HG03521 (cell line): Measurements from ENCODE around the gene EME2.
A peak's percentile ranks its signal among the peaks of the same experiment; 100 is the strongest.
"Not testable (repeated sequence)": the region's sequence is repeated elsewhere in the genome, so short reads cannot be mapped to it uniquely, and the experiment has no call there.

Experiments
- ATAC-seq: cut with Tn5 transposase; IDR thresholded peaks from one replicate; pipeline ENCODE4 v1.9.1; 2021; ENCODE audit warnings: mild to moderate bottlenecking, moderate library complexity; ENCODE audit not compliant: unreplicated experiment

The EME2 gene, protein sequence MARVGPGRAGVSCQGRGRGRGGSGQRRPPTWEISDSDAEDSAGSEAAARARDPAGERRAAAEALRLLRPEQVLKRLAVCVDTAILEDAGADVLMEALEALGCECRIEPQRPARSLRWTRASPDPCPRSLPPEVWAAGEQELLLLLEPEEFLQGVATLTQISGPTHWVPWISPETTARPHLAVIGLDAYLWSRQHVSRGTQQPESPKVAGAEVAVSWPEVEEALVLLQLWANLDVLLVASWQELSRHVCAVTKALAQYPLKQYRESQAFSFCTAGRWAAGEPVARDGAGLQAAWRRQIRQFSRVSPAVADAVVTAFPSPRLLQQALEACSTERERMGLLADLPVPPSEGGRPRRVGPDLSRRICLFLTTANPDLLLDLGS

DNA sequence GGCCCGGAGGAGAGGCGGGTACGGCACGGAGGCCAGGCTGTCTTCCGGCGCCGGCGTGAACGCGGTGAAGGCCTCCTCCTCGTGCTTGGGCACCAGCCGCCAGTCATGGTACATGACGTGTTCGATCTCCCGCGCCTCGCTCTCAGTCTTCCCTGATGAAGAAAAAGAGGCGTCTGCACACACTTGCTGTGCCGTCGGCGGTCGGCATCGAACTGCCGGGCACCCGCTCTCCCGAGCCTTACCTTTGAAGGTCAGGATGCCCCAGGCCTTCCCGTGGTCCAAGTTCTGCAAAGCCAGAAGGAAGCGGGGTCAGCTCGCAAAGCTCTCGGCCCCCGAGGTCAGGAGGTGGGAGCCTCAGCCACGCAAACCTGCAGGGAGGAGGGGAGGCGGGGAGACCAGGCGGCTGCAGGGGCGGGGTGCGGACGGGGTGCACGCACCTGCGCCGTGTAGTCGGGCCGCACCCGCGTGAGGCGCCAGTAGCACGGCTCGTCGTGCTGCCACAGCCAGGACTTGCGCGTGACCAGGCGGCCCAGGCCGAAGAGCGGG is at the start of gene EME2:
EME2 (plus strand) TSS at position 449 of the 546 bp plus-strand sequence. CDS start 418 bp downstream, outside the sequence.
- peak; percentile 2 for ATAC-seq

DNA sequence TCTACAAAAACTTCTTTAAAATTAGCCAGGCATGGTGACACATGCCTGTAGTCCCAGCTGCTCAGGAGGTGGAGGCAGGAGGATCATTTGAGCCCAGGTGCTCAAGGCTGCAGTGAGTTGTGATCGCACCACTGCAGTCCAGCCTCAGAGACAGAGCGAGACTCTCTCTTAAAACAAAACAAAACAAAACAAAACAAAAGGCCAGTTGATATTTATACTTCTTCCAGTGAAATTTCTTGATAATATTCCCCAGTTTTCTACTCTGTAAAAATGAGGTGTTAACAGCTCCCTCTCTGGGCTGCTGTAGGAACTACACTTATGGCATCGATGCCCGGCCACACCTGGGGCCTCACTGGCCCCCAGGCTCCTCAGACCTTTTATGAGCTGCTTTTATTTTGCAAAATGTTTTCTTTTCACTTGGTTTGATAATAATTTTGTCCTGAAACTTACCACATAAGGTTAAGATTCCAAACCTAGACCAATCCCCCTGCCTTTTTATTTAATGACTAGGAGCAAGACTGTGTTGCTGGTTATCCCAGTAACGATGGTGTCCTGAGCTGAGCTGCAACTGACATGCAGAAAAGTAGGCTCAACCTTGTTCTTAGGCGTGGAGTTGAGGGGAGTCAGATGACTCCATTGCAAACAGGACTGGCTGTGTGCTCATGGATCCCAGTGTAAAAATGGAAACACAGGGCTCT is 49.0 kb upstream of the EME2 start:
- no peak for ATAC-seq

DNA sequence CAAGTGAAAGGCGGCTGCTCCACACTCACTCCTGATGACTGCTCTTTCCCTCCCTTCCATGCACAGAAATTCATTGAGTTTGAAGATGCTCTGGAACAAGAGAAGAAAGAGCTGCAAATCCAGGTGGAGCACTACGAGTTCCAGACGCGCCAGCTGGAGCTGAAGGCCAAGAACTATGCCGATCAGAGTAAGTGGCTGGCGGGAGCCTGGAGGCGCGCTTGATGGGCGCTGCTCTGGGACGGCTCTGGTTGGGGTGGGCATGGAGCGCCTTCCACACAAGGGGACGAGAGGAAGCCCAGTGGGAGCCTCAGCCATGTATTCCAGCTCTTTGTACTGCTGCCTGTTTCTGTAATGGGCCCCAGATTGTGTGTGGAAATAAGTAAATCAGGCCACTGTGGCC is 48.1 kb upstream of the EME2 start:
- no peak for ATAC-seq

DNA sequence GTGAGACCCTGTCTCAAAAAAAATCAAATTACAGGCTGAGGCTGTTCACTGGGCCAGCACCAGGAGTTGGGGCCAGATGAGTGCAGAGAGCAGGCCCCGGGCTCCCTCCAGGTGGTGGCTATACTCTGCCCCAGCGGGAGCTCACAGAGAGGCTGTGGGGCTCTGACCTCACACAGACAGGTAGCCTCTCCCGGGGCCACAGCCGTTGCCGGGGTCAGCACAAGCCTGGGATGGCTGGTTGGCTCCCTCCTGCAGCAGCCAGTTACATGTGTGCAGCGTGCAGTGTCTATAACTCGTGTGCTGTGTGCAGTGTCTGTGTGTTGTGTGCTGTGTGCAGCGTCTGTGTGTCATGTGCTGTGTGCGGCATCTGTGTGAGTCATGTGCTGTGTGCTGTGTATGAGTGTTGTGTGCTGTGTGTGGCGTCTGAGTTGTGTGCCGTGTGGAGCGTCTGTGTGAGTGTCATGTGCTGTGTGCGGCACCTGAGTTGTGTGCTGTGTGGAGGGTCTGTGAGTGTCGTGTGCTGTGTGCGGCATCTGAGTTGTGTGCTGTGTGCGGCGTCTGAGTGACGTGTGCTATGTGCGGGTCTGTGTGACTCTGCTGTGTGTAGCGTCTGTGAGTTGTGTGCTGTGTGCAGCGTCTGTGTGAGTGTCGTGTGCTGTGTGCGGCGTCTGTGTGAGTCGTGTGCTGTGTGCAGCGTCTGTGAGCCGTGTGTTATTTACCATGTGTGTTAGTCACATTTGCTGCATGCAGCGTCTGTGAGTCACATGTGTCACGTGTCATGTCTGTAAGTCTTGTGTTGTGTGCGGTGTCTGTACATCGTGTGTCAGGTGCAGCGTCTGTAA is 45.7 kb upstream of the EME2 start:
- ATAC-seq = no peak

DNA sequence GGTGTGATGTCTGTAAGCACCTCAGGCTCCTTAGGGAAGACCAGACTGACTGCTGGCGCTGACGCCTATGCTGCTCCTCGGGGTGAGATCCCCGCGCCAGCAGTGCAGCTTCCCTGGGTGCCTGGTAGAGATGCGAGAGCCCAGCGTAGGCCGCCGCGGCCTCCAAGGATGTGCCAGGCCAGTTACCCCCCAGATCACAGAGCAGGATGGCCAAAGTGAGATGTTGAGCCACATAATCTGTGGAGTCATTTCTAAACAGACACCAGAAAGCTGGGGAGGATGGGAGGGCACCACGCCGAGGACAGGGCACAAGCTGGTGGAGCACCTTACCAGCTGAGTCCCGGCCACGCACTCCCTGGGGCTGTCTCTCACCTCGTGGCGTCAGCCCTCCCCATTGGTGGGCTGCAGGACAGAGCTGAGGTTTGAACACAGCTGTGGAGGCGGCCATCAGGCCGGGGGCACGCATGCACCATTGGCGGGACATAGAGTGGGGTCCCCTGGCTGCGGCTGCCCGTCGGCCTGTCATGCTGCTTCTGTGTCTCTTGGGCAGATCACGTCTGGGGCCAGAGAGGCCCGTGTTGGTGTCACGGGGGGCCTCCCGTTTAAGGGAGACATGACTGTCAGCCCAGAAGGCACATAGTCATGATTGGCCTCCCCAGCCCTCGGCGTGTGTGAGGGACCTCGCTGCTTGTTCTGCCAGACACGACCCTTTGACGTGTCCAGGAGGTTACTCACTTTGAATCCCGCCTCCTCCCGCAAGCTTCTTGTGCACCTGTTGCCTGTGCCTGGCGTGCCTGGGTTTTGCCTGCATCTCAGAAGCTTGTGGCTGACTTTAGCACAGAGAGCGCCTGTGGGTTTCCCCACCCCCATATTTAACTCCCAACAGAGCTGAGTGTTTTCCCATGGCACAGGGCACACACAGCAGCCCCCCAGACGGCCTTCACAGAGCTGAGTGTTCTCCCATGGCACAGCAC is 44.7 kb upstream of the EME2 start:
- no peak for ATAC-seq

DNA sequence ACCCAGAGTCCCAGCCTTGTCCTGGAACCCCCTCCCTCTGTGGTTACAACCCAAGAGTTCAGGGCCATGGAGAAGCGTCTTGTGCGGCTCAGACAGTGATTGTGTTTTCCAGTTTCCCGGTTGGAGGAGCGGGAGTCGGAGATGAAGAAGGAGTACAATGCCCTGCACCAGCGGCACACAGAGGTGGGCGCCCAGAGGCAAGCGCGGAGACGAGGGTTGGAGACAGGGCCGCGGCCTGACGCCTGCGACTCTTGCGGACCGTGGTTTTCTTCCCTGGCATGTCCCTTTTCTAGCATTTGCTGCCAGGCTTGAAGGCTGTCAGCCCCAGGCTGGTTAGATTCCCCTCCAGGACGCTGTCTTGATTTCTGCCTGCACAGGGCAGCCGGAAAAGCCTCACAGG is 43.6 kb upstream of the EME2 start:
- ATAC-seq = no peak

DNA sequence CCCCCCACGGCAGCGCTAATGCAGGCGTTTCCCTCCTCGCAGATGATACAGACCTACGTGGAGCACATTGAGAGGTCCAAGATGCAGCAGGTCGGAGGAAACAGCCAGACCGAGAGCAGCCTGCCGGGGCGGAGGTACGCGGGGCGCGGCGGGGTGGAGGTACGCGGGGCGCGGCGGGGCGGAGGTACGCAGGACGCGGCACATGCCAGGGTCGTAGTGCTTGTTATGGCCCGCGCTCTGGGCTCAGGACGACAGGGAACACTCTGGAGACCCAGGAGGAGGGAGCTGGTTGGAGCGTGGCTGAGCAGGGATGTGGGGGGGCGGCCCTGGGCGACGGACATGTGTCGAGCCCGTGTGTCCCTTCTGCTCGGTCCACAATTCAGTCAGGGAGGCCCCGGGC is 43.2 kb upstream of the EME2 start:
- no peak for ATAC-seq

DNA sequence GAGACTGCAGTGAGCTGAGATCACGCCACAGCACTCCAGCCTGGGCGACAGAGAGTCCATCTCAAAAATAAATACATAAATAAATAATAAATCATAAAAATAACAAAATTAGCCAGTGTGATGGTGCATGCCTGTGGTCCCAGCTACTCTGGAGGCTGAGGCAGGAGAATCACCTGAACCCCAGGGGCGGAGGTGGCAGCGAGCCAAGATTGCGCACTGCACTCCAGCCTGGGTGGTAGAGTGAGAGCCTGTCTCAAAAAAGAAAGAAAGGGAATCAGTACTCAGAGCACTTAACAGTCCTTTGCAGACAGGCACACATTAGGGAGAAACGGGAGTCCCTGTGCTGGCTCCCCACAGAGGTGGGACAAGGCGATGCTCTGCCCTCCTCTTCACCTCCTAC is 41.5 kb upstream of the EME2 start:
- ATAC-seq = no peak

DNA sequence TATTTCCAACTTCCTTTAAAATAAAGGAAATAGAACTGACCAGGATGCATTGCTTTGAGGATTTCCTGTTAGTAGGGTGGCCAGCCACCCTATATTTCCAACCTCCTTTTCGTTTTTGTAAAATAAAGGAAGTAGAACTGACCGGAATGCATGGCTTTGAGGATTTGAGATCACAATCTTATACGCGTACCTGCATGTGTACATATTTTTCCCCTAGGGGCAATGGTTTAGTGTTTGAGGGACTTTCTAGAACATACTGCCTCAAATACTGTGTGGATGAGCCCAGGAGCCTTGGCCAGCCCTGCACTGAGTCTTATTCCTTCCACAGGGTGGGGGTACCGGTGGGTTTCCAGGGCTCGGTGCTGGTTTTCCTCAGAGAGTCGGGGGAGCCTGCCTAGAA is 41.0 kb upstream of the EME2 start:
- no peak for ATAC-seq

DNA sequence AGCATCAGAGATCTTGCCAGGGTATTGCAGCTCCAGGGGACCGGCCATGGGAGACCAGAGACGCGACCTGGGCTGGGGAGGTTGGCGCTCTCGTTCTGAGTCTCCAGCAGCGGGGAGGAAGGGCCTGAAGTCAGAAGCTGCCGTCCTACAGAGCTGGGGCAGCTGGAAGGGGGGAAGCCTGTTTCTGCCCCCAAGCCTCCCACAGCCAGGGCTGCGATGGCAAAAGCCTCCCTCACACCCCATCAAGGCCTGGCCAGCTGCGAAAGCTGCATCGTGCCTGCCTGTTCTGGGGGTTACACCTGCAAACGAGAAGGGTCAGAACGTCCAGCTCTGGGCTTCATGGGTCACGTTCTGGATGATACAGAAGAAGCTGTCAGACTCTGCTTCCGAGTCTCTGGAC is 40.5 kb upstream of the EME2 start:
- no peak for ATAC-seq

DNA sequence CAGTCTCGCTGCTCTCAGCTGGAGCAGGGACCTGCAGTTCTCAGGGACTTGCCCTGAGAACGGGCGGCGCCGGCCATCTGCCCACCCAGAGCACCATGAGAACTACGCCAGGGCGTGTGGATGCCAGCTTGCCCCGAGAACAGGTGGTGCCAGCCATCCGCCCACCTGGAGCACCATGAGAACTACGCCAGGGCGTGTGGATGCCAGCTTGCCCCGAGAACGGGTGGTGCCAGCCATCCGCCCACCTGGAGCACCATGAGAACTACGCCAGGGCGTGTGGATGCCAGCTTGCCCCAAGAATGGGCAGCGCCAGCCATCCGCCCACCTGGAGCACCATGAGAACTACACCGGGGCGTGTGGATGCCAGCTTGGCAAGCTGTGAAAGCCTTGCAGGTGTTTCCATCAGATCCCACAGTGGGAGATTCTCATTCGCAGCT is 40.0 kb upstream of the EME2 start:
- ATAC-seq = not testable (repeated sequence)

DNA sequence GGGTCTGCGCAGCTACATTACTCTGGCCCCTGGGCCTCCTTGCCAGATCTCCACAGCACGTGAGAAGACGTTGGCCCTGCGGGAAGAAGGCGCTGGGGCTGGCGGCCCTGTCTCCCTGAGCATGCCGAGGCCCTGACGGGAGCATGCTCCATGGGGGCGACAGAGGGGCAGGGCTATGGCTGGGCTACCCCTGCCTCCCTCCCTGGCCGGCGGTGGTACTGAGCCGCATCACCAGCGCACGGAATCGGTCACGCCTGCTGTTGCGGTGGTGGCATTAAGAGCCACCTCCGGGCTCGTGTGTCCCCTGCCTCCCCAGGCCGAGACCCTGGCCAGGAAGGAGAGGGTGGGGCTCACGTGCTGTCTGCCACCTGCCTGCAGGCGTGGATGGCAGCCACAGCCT is 38.5 kb upstream of the EME2 start:
- no peak for ATAC-seq

DNA sequence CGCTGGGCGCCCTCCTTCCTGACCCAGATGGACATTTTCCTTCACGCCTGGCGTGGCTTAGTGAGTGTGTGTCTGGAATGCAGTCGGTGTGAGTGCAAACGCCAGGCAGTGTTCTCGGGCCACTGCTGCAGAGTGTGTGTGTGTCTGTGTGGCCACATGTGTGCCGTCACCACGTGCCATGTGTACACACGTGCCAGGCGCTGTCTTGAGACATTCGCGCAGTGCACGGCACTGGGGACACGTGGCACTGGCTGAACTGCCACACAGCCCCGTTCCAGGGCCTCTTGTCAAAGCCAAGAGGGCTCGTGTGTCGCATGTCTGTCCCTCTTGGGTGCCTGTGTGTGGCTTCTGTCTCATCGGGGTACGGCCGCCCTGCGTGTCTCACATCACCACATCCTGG is 37.8 kb upstream of the EME2 start:
- ATAC-seq = no peak

DNA sequence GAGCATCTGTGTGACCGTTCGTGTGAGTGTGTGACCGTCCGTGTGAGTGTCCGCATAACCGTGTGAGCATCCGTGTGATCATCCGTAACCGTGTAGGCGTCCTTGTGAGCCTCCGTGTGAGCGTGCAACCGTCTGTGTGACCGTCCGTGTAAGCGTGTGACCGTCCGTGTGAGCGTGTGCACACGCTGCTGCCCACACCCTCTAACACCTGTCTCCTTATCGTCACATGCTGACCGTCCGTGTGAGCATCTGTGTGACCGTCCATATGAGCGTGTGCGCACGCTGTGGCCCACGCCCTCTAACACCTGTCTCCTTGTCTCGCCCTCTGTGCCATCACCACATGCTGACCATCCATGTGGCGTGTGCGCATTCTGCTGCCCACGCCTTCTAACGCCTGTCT is 32.4 kb upstream of the EME2 start:
- no peak for ATAC-seq

DNA sequence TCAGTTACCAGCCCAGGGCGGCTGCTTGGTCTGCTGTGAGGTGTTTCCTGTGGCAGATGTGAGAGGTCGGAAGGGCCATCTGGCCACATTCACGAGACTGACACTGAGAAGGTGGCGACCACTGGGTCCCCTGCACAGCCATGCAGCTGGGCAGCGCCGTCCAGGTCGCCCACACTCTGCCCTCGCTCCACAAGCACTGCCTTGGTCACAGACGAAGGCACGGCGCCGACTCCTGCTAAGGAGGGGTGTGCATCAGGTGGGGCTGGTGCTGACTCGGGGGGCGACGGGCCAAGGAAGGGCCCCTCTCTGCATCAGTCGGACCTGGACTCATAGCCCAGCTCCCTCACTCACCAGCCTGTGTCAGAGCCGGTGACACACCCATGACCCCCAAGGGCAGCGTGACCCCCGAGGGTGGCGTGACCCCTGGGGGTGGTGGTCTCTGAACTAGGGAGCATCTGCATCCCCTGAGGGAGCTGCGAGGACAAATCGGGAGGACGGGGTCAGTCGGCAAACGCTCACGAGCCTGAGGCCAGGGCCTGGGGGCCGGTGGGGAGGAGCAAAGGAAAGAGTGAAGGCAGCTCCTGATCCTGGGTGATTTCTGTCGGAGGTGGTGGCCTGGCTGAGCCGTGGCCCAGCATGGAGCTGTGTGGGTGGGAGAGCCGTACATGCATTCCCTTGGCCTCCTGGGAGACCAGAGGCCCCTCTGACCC is 31.7 kb upstream of the EME2 start:
- no peak for ATAC-seq

DNA sequence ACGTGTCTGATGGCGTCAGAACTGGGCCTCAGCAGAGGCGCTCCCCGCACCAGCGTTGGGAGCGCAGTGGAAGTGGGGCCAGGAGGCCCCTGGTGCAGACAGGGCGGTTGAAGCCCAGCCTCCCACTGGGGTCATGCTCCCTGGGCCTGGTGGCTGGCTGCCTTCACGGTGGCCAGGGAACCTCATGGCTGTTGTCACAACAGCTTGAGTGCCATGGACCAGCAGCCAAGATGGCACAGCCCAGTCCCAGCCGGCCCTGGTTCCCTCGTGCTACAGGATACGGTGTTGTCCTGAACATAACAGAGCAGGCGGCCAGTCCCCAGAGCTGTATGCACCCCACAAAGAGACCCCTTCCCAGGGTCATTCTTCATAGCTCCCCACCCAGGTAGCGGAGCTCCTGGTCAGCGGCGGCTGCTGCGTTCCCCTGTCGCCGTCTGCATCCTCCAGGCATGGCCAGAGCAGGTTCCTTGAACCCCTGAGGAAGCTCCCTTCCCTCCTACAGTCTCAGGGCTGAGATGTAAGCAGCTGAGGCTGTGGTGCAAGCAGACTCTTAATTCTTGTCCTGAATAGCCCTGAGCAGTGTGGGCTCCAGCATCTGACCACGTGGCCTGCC is 31.0 kb upstream of the EME2 start:
- no peak for ATAC-seq

DNA sequence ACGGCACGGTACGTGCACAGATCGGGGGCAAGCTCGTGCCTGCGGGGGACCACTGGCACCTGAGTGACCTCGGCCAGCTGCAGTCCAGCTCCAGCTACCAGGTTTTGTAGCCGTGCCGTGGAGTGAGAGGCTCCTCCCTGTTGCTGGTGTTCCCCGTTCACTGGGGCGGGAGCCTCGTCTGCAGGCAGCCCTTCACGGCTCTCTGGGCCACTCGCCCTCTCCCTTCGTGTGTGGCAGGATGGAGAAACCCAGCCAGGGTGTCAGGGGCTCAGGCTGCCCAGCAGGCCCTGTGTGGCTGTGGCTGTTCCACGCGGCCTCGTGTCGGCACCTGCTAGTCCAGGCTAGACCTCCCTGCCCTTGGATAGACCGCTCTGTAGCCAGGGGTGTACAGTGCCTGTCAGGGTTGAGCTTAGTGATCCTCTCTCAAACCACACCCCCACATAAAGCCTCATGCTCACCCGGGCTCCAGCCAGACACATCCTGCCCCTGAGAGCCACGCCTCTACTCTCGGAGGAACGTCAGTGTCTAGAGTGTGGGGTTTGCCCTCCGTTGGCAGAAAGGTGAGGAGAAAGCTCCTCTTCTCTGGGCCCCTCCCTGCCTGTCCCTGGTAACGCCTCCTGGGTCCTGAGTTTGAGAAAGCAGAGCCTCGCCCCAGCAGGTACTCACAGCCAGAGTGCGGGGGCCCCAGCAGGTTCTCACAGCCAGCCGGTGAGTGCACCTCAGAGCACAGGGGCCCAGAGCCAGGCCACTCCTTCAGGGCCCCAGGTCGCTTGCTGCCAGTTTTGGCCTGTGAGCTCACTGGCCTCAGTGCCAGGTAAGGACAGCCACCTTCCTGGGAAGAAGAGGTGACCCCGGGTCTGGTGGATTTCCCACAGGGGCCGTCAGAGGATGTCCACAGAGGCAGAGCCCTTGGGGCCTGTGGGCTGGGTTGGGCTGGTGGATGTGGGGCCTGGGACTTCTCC is 29.0 kb upstream of the EME2 start:
- no peak for ATAC-seq

DNA sequence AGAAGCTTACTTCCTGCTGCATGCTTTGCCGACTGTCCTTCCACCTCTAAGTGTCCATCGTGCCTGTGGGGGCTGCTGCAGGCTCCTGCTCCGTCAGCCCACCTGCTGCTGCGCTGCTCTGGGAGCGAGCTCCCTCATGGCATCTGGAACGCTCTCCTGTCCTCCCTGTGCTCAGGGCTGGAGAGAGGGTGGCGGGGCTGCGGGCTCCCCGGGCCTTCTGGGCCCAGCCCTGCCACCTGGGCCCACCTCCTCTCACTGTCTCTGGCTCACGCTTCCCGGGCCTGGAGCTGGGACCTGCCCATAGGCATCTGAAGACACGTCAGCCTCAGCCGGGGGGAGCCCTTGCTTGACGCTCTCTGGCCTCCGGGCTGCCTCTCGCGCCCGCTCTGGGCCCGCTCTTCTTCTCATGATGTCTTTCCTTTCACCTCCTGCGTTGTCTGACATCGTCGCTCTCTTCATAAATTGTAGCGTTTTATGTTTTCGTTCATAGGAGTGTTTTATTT is 28.2 kb upstream of the EME2 start:
- no peak for ATAC-seq
